Skeletal muscle satellite cell (primary cell): Measurements from ENCODE around the gene C9orf72.

Experiments
- H3K27me3 ChIP-seq: 2 replicates; pipeline ENCODE4 v1.7.0; 2013; ENCODE audit warnings: low read length; ENCODE audit not compliant: control insufficient read depth, insufficient read depth
- H3K36me3 ChIP-seq: 2 replicates; pipeline ENCODE4 v1.7.0; 2013; ENCODE audit warnings: mild to moderate bottlenecking, control low read depth, low read length; ENCODE audit not compliant: insufficient read depth
- H3K4me1 ChIP-seq: 2 replicates; pipeline ENCODE4 v1.7.0; 2013; ENCODE audit warnings: low read length; ENCODE audit not compliant: control insufficient read depth, insufficient read depth
- H3K4me2 ChIP-seq: 2 replicates; pipeline ENCODE4 v1.7.0; 2013; ENCODE audit warnings: mild to moderate bottlenecking, low read length
- H3K4me3 ChIP-seq: 2 replicates; pipeline ENCODE4 v1.7.0; 2013; ENCODE audit warnings: low read length
- H3K9ac ChIP-seq: 2 replicates; pipeline ENCODE4 v1.7.0; 2013; ENCODE audit warnings: mild to moderate bottlenecking, low read depth, low read length, moderate library complexity
- H3K9me3 ChIP-seq: replicated peaks from 2 replicates; pipeline ENCODE4 v1.7.0; 2013; ENCODE audit warnings: mild to moderate bottlenecking, control low read depth, low read length

Gene C9orf72

DNA sequence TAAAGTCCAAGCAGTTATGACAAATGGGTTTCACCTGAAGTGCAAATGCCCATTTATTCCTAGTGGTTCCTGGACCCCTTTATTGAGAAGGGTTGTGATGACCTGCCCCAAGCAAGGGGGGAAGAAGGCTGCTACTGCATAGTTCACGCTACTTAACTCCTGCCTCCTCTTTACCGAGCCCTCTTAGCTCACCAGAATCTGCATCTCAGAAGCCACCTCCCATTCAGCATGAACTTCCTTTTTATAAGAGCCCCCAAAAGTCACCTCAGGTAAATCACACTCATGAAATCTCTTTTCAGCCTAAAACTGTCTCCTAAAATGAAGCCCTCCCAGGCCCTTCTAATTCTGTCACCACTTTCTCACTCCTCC, 26.6 kb upstream of the C9orf72 start:
- no peak overlapping the region for H3K9ac ChIP-seq
- H3K4me2 ChIP-seq, result no peak overlapping the region
- no peaks in the 10 kb centered on the region for H3K9me3 ChIP-seq
- no peaks in the 10 kb centered on the region for H3K36me3 ChIP-seq
- H3K4me1 ChIP-seq, result no peaks in the 10 kb centered on the region
- no peak overlapping the region for H3K4me3 ChIP-seq
- H3K27me3 ChIP-seq, result peaks cover 5% of the 10 kb centered on the region

DNA sequence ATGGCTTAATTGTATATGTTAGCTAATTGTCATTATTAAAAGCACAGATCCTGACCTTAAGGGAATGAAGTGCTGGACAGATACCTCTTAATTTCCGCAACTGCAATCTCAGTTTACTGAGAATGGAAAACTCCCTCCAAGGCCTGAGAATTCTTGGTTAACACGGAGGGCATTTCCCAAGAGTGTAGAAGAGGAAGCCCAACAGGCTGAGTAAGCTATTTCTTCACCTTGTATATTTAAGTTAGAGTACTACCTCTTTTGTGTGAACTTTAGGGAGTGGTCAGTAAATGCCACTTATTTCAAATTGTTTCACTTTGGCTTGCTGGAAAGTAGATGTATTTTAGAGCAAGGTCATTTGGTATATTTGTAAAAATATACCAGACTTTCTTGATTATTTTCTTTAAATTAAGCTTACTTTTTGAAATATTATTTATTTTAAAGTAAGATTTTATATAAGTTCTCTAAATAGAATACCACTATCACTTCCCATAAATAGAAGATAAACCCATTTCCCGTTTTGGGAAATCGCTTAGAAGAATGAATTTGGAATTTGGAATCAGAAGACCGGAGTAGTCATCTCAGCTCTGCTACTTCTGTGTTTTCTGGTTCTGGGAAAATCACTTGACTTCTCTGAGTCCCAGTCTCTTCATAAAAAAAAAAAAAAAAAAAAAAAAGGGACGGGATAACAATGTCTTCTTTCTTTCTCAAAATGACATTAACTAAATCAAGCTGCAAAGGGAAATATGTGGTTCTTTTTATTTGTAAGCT, 26.0 kb upstream of the C9orf72 start:
- no peak overlapping the region for H3K9ac ChIP-seq
- H3K27me3 ChIP-seq, result peaks cover 5% of the 10 kb centered on the region
- no peaks in the 10 kb centered on the region for H3K9me3 ChIP-seq
- H3K4me2 ChIP-seq, result no peak overlapping the region
- no peaks in the 10 kb centered on the region for H3K4me1 ChIP-seq
- H3K4me3 ChIP-seq, result no peak overlapping the region
- no peaks in the 10 kb centered on the region for H3K36me3 ChIP-seq

DNA sequence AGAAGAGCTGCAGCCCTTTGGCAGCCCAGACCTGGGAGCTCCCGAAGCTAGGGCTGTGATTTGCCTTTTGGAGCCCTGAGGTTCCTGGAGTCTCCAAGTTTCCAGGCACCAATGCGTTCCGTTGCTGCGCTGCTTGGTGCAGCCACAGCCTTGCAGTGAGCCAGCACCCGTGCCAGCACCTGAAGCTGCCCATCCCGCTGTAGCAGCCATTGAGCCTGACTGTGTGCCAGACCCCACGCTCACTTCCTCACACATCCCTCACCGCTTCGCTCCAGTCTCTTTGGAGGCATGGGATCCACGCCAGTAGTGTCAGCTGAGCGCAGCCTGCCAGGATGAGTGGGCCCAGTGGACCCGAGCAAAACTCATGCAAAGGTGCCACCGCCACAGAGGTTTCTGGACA, 22.5 kb upstream of the C9orf72 start:
- Histone ChIP-seq H3K27me3 (no peaks in the 10 kb centered on the region), H3K9me3 (no peaks in the 10 kb centered on the region), H3K4me2 (no peak overlapping the region), H3K4me1 (no peaks in the 10 kb centered on the region), H3K4me3 (no peak overlapping the region), H3K9ac (no peak overlapping the region), H3K36me3 (no peaks in the 10 kb centered on the region)

DNA sequence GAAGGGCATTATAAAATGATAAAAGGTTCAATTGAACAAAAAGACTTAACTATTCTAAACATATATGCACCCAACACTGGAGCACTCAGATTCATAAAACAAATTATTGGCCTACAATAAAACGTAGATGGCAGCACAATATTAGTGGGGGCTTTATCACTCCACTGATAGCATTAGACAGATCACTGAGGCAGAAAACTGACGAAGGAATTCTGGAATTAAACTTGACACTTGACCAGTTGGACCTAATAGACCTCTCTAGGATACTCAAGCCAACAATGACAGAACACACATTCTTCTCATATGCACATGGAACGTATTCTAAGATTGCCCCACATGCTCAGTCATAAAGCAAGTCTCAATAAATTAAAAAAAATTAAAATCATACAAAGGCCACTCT, 18.4 kb upstream of the C9orf72 start:
- Histone ChIP-seq H3K4me2 (no peak overlapping the region), H3K9ac (no peak overlapping the region), H3K9me3 (no peaks in the 10 kb centered on the region), H3K4me3 (no peak overlapping the region), H3K27me3 (peaks cover under 1% of the 10 kb centered on the region), H3K36me3 (no peaks in the 10 kb centered on the region), H3K4me1 (no peaks in the 10 kb centered on the region)

DNA sequence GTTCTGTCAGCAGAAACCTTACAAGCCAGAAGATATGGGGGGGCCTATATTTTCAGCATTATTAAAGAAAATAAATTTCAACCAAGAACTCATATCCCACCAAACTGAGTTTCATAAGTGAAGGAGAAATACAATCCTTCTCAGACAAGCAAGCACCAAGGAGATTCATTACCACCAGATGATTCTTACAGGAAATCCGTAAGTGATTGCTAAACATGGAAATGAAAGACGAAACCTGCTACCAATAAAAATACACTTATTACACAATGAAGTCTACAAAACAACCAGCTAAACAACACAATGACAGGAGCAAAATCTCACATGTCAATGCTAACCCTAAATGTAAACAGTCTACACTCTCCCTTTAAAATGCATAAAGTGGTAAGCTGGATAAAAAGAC, 17.8 kb upstream of the C9orf72 start:
- Histone ChIP-seq H3K4me1 (no peaks in the 10 kb centered on the region), H3K27me3 (peaks cover 2% of the 10 kb centered on the region), H3K9me3 (no peaks in the 10 kb centered on the region), H3K9ac (no peak overlapping the region), H3K4me2 (no peak overlapping the region), H3K36me3 (no peaks in the 10 kb centered on the region), H3K4me3 (no peak overlapping the region)

DNA sequence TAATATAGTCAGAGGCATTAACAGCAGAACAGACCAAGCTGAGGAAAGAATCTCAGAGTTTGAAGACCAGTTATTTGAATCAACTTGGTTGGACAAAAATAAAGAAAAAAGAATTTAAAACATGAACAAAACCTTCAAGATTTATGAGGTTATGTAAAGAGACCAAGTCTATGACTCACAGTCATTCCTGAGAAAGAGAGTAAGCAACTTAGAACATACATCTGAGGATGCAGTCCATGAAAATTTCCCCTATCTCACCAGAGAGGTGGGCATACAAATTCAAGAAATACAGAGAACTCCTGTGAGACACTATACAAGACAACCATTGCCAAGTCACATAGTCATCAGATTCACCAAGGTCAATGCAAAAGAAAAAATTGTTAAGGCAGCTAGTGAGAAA, 17.4 kb upstream of the C9orf72 start:
- no peaks in the 10 kb centered on the region for H3K36me3 ChIP-seq
- H3K4me2 ChIP-seq, result no peak overlapping the region
- H3K4me3 ChIP-seq, result no peak overlapping the region
- H3K9me3 ChIP-seq, result no peaks in the 10 kb centered on the region
- H3K4me1 ChIP-seq, result no peaks in the 10 kb centered on the region
- peaks cover 2% of the 10 kb centered on the region for H3K27me3 ChIP-seq
- H3K9ac ChIP-seq, result no peak overlapping the region

DNA sequence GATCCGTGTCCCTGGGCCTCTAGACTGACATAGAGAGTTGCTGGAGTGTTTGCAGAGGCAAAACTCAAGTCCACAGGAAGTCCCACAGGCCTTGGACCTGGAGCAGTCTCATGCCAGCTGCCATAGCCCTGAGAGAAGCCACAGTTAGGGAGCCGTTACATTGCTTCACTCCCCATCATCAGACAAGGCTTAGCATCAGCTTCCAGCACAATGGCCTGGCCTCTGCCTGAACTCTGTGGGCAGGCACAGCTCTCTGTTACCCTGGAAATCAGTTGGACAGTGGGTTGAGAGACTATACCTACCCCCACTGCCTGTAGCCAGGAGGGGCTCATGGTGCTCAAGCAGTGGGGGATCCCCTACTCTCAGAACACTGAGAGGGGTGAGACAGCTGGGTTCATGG, 16.2 kb upstream of the C9orf72 start:
- no peaks in the 10 kb centered on the region for H3K9me3 ChIP-seq
- no peaks in the 10 kb centered on the region for H3K4me1 ChIP-seq
- no peak overlapping the region for H3K4me2 ChIP-seq
- no peak overlapping the region for H3K9ac ChIP-seq
- no peak overlapping the region for H3K4me3 ChIP-seq
- H3K36me3 ChIP-seq, result no peaks in the 10 kb centered on the region
- peaks cover 2% of the 10 kb centered on the region for H3K27me3 ChIP-seq

DNA sequence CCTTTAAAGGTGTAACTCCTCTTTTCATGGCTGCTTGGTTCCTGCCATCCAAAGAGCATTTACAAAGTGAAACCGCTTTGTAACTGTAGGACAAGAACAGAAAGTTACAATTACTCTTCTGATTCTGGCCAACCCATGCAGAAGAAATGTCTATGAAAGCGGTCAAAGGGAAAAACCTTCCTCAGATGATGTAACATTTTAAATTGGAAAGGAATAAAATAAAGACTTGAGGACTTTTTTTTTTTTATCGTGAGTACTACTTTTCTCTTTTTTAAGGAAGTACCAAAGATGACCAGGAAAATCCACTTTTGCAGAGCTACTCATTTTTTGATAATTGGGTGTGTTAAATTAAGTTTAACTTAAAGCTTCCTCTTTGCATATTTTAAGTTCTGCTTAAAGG, 13.0 kb upstream of the C9orf72 start:
- Histone ChIP-seq H3K4me3 (no peak overlapping the region), H3K4me1 (no peaks in the 10 kb centered on the region), H3K36me3 (no peaks in the 10 kb centered on the region), H3K27me3 (peaks cover 10% of the 10 kb centered on the region), H3K9ac (no peak overlapping the region), H3K9me3 (no peaks in the 10 kb centered on the region), H3K4me2 (no peak overlapping the region)

DNA sequence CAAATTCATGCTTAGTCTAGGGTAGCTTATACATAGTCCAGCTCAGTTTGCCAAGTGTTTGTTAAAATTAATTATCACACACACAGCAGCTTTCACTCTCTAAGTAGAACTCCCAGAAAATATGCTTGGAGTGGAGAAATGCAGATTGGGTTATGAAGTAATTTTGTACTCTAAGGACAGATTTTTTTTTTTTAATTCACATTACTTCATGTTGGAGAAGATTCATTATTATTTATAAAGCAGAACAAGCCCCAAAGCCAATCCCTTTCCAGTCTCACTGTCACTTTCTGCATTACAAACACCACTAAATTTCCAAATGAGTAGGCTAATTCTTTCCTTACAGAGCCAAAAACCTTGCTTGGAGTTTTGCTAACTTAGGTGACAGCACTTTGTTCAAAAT, 11.7 kb upstream of the C9orf72 start:
- Histone ChIP-seq H3K9ac (no peak overlapping the region), H3K36me3 (no peaks in the 10 kb centered on the region), H3K4me1 (no peaks in the 10 kb centered on the region), H3K4me3 (no peak overlapping the region), H3K27me3 (peaks cover 10% of the 10 kb centered on the region), H3K9me3 (no peaks in the 10 kb centered on the region), H3K4me2 (no peak overlapping the region)

DNA sequence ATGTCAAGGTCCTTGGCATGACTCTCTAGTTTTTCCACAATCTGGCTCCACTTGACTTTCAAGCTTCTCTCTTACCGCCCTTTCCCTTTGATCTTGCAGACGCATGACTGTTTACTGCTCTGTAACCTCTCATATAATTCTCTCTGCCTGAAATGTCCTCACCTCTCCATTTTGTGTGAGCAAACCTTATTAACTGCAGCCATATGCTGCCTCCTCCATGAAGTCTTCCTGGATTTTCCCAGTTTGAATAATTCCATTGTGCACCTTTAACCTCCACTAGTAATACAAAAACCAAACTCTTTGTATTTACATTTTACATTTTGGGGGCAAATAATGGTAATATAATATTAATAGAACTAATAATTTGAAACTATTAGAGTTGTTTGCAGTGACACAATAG, 9.5 kb upstream of the C9orf72 start:
- Histone ChIP-seq H3K4me1 (no peaks in the 10 kb centered on the region), H3K36me3 (no peaks in the 10 kb centered on the region), H3K9me3 (no peaks in the 10 kb centered on the region), H3K4me2 (no peak overlapping the region), H3K4me3 (no peak overlapping the region), H3K27me3 (peaks cover 10% of the 10 kb centered on the region), H3K9ac (no peak overlapping the region)

DNA sequence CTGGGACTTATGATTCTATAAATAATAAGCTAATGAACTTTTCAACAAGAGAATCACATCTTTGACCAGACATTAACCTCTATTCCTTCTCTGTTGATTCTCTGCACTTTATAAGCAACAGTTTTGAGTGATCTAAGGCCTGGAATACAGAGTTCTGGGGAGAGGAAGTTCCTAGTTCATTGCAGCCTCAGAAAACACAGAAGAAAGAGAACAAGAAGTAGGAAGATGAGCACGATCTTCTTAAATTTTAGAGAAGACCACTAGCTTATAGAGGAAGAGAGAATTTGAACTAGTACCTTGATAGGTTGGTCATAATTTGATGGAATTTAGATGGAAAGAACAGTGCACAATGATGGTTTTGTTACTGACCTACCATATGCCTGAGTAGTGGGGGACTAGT, 8.5 kb upstream of the C9orf72 start:
- H3K4me3 ChIP-seq, result no peak overlapping the region
- H3K9me3 ChIP-seq, result no peaks in the 10 kb centered on the region
- peaks cover 10% of the 10 kb centered on the region for H3K27me3 ChIP-seq
- no peak overlapping the region for H3K4me2 ChIP-seq
- H3K9ac ChIP-seq, result no peak overlapping the region
- no peaks in the 10 kb centered on the region for H3K36me3 ChIP-seq
- no peaks in the 10 kb centered on the region for H3K4me1 ChIP-seq
